Measurements from ENCODE around the gene SELENON.

The SELENON gene

DNA sequence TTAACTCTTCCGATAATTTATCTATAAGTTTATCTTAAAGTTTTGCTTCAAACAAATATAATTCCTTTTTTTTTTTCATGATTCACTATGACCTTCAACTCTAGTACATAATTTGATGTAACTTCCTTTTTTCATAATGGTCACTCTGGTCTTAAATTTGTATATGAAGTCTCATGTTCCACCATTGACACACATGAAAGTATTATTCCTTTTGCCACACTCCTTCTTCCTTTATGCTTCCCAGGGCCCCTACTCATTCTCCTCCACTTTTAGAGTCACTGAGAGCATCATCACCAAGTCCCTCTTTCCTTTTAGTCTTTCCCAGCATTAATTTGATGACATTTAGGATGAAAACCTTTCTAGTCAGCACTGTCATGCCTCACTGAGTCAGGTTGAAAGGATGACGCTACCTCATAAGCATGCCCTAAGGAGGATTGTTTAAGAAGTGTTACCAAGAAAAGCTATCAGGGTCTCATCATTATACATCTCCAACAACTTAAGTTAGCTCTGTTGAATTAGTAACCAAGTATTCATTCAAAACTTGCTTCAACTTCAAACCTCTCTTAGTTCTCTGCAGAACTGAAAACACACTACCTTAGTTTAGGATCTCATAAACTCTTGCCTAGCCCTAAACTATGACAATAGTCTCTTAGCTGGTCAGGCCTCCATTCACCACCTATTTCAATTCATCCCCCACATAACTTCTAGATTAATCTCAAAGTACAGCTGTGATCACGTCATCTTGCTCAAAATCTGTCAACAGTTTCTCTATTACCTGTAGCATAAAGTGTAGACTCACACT is 44.7 kb downstream of the SELENON start:
- TF ChIP-seq, protein P1, sequence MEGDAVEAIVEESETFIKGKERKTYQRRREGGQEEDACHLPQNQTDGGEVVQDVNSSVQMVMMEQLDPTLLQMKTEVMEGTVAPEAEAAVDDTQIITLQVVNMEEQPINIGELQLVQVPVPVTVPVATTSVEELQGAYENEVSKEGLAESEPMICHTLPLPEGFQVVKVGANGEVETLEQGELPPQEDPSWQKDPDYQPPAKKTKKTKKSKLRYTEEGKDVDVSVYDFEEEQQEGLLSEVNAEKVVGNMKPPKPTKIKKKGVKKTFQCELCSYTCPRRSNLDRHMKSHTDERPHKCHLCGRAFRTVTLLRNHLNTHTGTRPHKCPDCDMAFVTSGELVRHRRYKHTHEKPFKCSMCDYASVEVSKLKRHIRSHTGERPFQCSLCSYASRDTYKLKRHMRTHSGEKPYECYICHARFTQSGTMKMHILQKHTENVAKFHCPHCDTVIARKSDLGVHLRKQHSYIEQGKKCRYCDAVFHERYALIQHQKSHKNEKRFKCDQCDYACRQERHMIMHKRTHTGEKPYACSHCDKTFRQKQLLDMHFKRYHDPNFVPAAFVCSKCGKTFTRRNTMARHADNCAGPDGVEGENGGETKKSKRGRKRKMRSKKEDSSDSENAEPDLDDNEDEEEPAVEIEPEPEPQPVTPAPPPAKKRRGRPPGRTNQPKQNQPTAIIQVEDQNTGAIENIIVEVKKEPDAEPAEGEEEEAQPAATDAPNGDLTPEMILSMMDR (IDR thresholded peaks at IDR 0.05; ENCODE audit: control extremely low read depth, extremely low read depth, low read depth, missing control alignments), result no peak
- DNase-seq (ENCODE audit: extremely low spot score), result no peak
- ChIA-PET POLR2A (no interaction called here), CTCF (interaction anchor here (0.9 to 3.4 kb wide), 8 partner anchors 9 to 53 kb away, joined by 3 to 19 read pairs (median 7); partner anchors contain the start of gene MTFR1L)

GRCh38 chr1:25845664-25846063 is 45.7 kb downstream of the SELENON start:
- DNase-seq (ENCODE audit: extremely low spot score), result no peak
- TF ChIP-seq, protein P1 (IDR thresholded peaks at IDR 0.05; ENCODE audit: control extremely low read depth, extremely low read depth, low read depth, missing control alignments), result no peak
- POLR2A ChIA-PET, result no interaction called here
- CTCF ChIA-PET, result interaction anchor here (0.6 to 3.4 kb wide), 8 partner anchors 8 to 213 kb away, joined by 3 to 19 read pairs (median 4); no protein-coding TSS in a partner anchor

DNA sequence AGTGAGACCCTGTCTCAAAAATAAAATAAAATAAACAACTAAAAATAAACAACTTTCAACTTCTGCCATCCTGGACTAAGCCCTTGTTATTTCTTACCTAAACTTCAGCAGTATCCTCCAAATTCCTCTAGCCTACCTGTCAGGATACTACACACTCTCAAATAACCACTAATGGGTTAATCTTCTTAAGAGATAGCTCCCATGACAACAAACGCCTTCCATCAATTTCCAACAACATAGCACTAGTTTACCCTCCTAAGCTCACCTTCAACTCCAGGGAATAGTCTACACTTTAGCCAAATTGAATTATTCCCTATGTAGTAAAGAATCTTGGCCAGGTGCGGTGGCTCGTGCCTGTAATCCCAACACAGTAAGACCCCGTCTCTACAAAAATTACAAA is 47.9 kb downstream of the SELENON start:
- TF ChIP-seq, protein P1 (IDR thresholded peaks at IDR 0.05; ENCODE audit: control extremely low read depth, extremely low read depth, low read depth, missing control alignments), result no peak
- ChIA-PET POLR2A (no interaction called here), CTCF (interaction anchor here (1.2 to 2.6 kb wide), 2 partner anchors 11 to 48 kb away, joined by 3 to 10 read pairs; no protein-coding TSS in a partner anchor)
- DNase-seq (ENCODE audit: extremely low spot score), result no peak

- ChIA-PET CTCF (interaction anchor here (0.7 to 2.6 kb wide), 3 partner anchors 11 to 149 kb away, joined by 3 to 10 read pairs (median 3); partner anchors contain the start of gene PAFAH2), POLR2A (no interaction called here)
- TF ChIP-seq, protein P1 (IDR thresholded peaks at IDR 0.05; ENCODE audit: control extremely low read depth, extremely low read depth, low read depth, missing control alignments), result no peak
- no peak for DNase-seq (ENCODE audit: extremely low spot score)
These were observed 48.5 kb downstream of the SELENON start for GRCh38 chr1:25848531-25848930.

DNA sequence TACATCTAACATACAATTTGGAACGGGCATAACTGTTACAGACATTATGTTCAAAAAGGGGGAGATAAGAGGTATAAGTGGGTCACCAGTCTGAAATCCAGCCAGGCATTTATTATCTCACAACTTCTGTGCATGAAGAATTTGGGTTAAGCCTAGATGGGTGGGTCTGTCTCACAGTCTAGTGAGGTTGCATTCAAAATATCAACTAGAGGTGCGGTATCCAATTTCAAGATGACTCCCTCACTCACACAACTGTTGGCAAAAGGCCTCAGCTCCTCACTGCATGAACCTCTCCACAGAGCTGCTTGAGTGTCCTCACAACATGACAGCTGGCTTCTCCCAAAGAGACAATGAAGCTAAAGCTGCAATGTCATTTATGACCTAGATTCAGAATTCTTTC is 54.6 kb downstream of the SELENON start:
- no peak for DNase-seq (ENCODE audit: extremely low spot score)
- CTCF ChIA-PET, result interaction anchor here (0.8 to 2.0 kb wide), 5 partner anchors 12 to 143 kb away, joined by 3 to 8 read pairs (median 4); partner anchors contain the start of gene PAFAH2
- POLR2A ChIA-PET, result interaction anchor here (0.6 to 1.1 kb wide), 2 partner anchors 21 to 692 kb away, joined by 3 read pairs; partner anchors contain the start of gene PAQR7
- TF ChIP-seq, protein P1 (IDR thresholded peaks at IDR 0.05; ENCODE audit: control extremely low read depth, extremely low read depth, low read depth, missing control alignments), result no peak

DNA sequence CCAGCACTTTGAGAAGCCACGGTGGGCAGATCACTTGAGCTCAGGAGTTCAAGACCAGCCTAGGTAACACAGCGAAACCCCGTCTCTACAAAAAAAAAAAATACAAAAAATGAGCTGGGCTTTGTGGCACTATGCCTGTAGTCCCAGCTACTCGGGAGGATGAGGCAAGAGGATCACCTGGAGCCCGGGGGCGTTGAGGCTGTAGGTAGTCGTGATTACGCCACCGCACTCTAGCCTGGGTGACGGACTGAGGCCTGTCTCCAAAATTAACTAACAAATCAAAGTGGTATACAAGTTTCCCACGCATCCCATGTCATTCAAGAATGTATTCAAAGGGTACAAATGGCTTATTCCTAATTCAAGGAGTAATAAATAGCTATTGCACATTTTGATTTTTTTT is 56.9 kb downstream of the SELENON start:
- POLR2A ChIA-PET, result no interaction called here
- TF ChIP-seq, protein P1 (IDR thresholded peaks at IDR 0.05; ENCODE audit: control extremely low read depth, extremely low read depth, low read depth, missing control alignments), result no peak
- CTCF ChIA-PET, result interaction anchor here (1.4 to 2.3 kb wide), 2 partner anchors 11 to 20 kb away, joined by 3 to 10 read pairs; no protein-coding TSS in a partner anchor
- no peak for DNase-seq (ENCODE audit: extremely low spot score)

Data from GM10248 (cell line).